ENCODE results near the gene MYH3. TPM values are rescaled to one million over a fixed set of nuclear protein-coding genes. Genes with fewer than 3 reads are reported as not detected.
"Not testable (repeated sequence)": the region's sequence is repeated elsewhere in the genome, so short reads cannot be mapped to it uniquely, and the experiment has no call there.

The MYH3 gene
- polyA plus RNA-seq, 1 experiment, result 0.31 TPM

GRCh38 chr17:10697092-10698081 is 40.3 kb upstream of the MYH3 start, which contains the start of the genes ADPRM and SCO1:
ADPRM (plus strand) TSS chr17:10697594; CDS start chr17:10704927, 7,333 bp downstream.
SCO1 (minus strand) TSS chr17:10697533; CDS start chr17:10697507, 26 bp downstream.
- TF ChIP-seq CTCF (IDR thresholded peaks at IDR 0.05; ENCODE audit: low read depth, low read length), result peak; percentile 56
- Histone ChIP-seq H3K27me3 (ENCODE audit: control insufficient read depth, insufficient read depth, low read length) (no peaks in the 10 kb centered on the region), H3K27ac (ENCODE audit: low read depth, low read length) (peak within 1 kb of the TSS; percentile 91), H3K4me3 (ENCODE audit: low read depth, low read length) (peak within 1 kb of the TSS; percentile 91), H3K9me3 (ENCODE audit: control insufficient read depth, insufficient read depth, low read length) (peaks cover 4% of the 10 kb centered on the region; the same call in 1 of the 2 replicates)
- peak; percentile 80 for DNase-seq (ENCODE audit: low read depth, low spot score)
- POLR2A ChIA-PET, result interaction anchor here (0.7 kb wide), 1 partner anchor 15 kb away, joined by 3 read pairs; no protein-coding TSS in a partner anchor
- CTCF ChIA-PET, result interaction anchor here (1.5 to 4.5 kb wide), 4 partner anchors 13 to 51 kb away, joined by 7 to 22 read pairs (median 11); partner anchors contain the start of gene TMEM220

GRCh38 chr17:10695875-10696407 is 38.8 kb upstream of the MYH3 start:
- DNase-seq (ENCODE audit: low read depth, low spot score); H3K27me3 ChIP-seq (ENCODE audit: control insufficient read depth, insufficient read depth, low read length); H3K27ac ChIP-seq (ENCODE audit: low read depth, low read length); H3K9me3 ChIP-seq (ENCODE audit: control insufficient read depth, insufficient read depth, low read length); POLR2A ChIA-PET: not testable (repeated sequence)
- H3K4me3 ChIP-seq (ENCODE audit: low read depth, low read length), result peak overlapping the region; percentile 91
- CTCF ChIA-PET, result interaction anchor here (0.5 to 4.5 kb wide), 10 partner anchors 11 to 498 kb away, joined by 3 to 22 read pairs (median 4); partner anchors contain the start of genes GAS7 and TMEM220

GRCh38 chr17:10687499-10687898 is 30.4 kb upstream of the MYH3 start:
- H3K27ac ChIP-seq (ENCODE audit: low read depth, low read length), result no peak overlapping the region
- H3K4me3 ChIP-seq (ENCODE audit: low read depth, low read length), result no peak overlapping the region
- DNase-seq (ENCODE audit: low read depth, low spot score), result no peak
- ChIA-PET POLR2A (no interaction called here), CTCF (interaction anchor here (0.6 to 1.3 kb wide), 3 partner anchors 41 to 43 kb away, joined by 3 to 4 read pairs (median 3); partner anchors contain the start of gene TMEM220)
- TF ChIP-seq CTCF (IDR thresholded peaks at IDR 0.05; ENCODE audit: low read depth, low read length), result no peak
- H3K27me3 ChIP-seq (ENCODE audit: control insufficient read depth, insufficient read depth, low read length), result no peaks in the 10 kb centered on the region
- H3K9me3 ChIP-seq (ENCODE audit: control insufficient read depth, insufficient read depth, low read length), result no peaks in the 10 kb centered on the region

GRCh38 chr17:10683853-10684252 is 26.7 kb upstream of the MYH3 start:
- no peak overlapping the region for H3K4me3 ChIP-seq (ENCODE audit: low read depth, low read length)
- no peak for DNase-seq (ENCODE audit: low read depth, low spot score)
- H3K27me3 ChIP-seq (ENCODE audit: control insufficient read depth, insufficient read depth, low read length), result no peaks in the 10 kb centered on the region
- no peaks in the 10 kb centered on the region for H3K9me3 ChIP-seq (ENCODE audit: control insufficient read depth, insufficient read depth, low read length)
- CTCF ChIA-PET, result interaction anchor here (0.6 to 3.4 kb wide), 14 partner anchors 11 to 162 kb away, joined by 3 to 38 read pairs (median 4); no protein-coding TSS in a partner anchor
- POLR2A ChIA-PET, result no interaction called here
- no peak overlapping the region for H3K27ac ChIP-seq (ENCODE audit: low read depth, low read length)
- peak; percentile 54 for TF ChIP-seq CTCF (IDR thresholded peaks at IDR 0.05; ENCODE audit: low read depth, low read length)

- ChIA-PET POLR2A (interaction anchor here (0.7 kb wide), 1 partner anchor 11 kb away, joined by 3 read pairs; no protein-coding TSS in a partner anchor), CTCF (interaction anchor here (0.6 to 2.5 kb wide), 4 partner anchors 33 to 55 kb away, joined by 3 to 20 read pairs (median 6); partner anchors contain the start of gene TMEM220)
- Histone ChIP-seq H3K4me3 (ENCODE audit: low read depth, low read length) (no peak overlapping the region), H3K27ac (ENCODE audit: low read depth, low read length) (no peak overlapping the region), H3K27me3 (ENCODE audit: control insufficient read depth, insufficient read depth, low read length) (no peaks in the 10 kb centered on the region), H3K9me3 (ENCODE audit: control insufficient read depth, insufficient read depth, low read length) (no peaks in the 10 kb centered on the region)
- TF ChIP-seq CTCF (IDR thresholded peaks at IDR 0.05; ENCODE audit: low read depth, low read length), result no peak
- no peak for DNase-seq (ENCODE audit: low read depth, low spot score)
Measured at GRCh38 chr17:10681866-10682446, 24.8 kb upstream of the MYH3 start.

Measured in AG04450 (cell line).